Melanocyte of skin (primary cell): Measurements from ENCODE around the gene UBE2K. TPM values are rescaled to one million over a fixed set of nuclear protein-coding genes. Genes with fewer than 3 reads are reported as not detected.

Experiments
- small RNA-seq, 2 donors: library from RNA; depleted of rRNA; stranded (forward); fragments of <200 nt; gene quantifications; one replicate each; pipeline ENCODE3, GENCODE V24; 2012
- total RNA-seq, 2 donors: library from RNA; depleted of rRNA; stranded (reverse); fragments of >200 nt; gene quantifications; 2 replicates each; pipeline ENCODE4 v1.2.3, GENCODE V29; 2012

The UBE2K gene
- 10 to 100 TPM; 12.4 to 17.3 TPM for total RNA-seq

GRCh38 chr4:39697740-39698423 lies at the start of gene UBE2K:
TSS of gene UBE2K (plus strand) at chr4:39698136. CDS start at chr4:39698328, 192 bp downstream.

Small RNAs within 50 kb of the gene (small RNA-seq; reads per million reads assigned to genes)
- gene RF00019 (0 reads per million in 2 donors), gene RN7SL558P (0 reads per million in 2 donors)

Other genes starting within 250 kb of the UBE2K start
- gene RPL9, start 239.2 kb upstream of the UBE2K start, total RNA-seq = 1,000 to 10,000 TPM in 1 of 2 donors, 100 to 1,000 TPM in 1; 657 to 1,236 TPM
- 10 to 100 TPM in 1 of 2 donors, 1 to 10 TPM in 1; 7.2 to 12.7 TPM for gene LIAS, start 239.1 kb upstream of the UBE2K start, total RNA-seq
- gene UGDH, start 170.7 kb upstream of the UBE2K start, total RNA-seq = 10 to 100 TPM; 28.2 to 79.6 TPM
- gene SMIM14, start 59.3 kb upstream of the UBE2K start, total RNA-seq = 10 to 100 TPM; 11.7 to 12.0 TPM